ENCODE data around the gene USP49.

DNA sequence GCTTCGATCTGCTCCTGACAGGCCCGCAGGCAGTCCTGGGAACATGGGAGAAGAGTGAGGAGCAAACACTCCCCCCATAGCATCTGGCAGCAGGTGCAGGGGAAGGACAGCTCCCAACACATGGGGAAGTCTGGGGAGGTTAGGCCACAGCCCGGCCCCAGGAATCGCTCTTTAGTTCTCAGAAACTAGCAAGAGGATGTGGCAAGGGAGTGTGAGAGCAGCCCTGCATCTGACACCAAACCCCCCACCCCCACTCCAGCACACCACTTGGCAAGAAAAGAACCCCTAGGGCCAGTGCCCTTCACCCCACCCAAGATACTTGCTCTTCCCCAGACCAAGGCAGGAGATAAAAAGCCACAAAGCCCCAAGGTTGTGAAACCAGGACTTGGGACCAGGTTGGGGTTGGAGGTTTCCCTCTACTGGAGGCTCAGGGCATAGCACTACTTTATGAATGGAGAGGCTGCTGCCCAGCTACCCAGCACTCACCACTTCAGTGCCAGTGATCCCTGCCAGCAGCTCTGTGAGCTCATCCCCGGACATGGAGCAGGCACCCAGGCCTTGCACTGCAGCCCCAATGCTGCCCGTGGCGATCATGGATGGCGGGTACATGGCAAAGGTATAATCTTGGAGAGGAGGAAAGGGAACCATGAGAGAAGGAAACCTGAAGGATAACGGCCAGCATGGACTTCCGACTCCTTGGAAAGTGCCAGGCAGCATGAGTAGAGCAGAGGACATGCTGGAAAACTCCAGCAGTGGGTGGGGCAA lies 41.1 kb upstream of the USP49 start:
- TF ChIP-seq, protein P1, sequence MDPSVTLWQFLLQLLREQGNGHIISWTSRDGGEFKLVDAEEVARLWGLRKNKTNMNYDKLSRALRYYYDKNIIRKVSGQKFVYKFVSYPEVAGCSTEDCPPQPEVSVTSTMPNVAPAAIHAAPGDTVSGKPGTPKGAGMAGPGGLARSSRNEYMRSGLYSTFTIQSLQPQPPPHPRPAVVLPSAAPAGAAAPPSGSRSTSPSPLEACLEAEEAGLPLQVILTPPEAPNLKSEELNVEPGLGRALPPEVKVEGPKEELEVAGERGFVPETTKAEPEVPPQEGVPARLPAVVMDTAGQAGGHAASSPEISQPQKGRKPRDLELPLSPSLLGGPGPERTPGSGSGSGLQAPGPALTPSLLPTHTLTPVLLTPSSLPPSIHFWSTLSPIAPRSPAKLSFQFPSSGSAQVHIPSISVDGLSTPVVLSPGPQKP (IDR thresholded peaks at IDR 0.05; ENCODE audit: low read depth, low read length) = no peak
- TF ChIP-seq FOXK2 (IDR thresholded peaks at IDR 0.05) = no peak
- no peak for TF ChIP-seq CBX3 (IDR thresholded peaks at IDR 0.05; ENCODE audit: borderline replicate concordance, low read depth)
- TF ChIP-seq, protein P2, sequence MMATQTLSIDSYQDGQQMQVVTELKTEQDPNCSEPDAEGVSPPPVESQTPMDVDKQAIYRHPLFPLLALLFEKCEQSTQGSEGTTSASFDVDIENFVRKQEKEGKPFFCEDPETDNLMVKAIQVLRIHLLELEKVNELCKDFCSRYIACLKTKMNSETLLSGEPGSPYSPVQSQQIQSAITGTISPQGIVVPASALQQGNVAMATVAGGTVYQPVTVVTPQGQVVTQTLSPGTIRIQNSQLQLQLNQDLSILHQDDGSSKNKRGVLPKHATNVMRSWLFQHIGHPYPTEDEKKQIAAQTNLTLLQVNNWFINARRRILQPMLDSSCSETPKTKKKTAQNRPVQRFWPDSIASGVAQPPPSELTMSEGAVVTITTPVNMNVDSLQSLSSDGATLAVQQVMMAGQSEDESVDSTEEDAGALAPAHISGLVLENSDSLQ (IDR thresholded peaks at IDR 0.05) = no peak
- no peak for TF ChIP-seq SUZ12 (IDR thresholded peaks at IDR 0.05; ENCODE audit: unreplicated experiment)
- no peak for TF ChIP-seq SIN3A (IDR thresholded peaks at IDR 0.05; ENCODE audit: low read depth, low read length)
- peak; percentile 51; the same call in 1 of the 2 replicates for TF ChIP-seq YY1 (IDR thresholded peaks at IDR 0.05; ENCODE audit: low read depth, low read length)
- no peak for TF ChIP-seq POLR2AphosphoS5 (IDR thresholded peaks at IDR 0.05; ENCODE audit: low read length)
- TF ChIP-seq, protein P3, sequence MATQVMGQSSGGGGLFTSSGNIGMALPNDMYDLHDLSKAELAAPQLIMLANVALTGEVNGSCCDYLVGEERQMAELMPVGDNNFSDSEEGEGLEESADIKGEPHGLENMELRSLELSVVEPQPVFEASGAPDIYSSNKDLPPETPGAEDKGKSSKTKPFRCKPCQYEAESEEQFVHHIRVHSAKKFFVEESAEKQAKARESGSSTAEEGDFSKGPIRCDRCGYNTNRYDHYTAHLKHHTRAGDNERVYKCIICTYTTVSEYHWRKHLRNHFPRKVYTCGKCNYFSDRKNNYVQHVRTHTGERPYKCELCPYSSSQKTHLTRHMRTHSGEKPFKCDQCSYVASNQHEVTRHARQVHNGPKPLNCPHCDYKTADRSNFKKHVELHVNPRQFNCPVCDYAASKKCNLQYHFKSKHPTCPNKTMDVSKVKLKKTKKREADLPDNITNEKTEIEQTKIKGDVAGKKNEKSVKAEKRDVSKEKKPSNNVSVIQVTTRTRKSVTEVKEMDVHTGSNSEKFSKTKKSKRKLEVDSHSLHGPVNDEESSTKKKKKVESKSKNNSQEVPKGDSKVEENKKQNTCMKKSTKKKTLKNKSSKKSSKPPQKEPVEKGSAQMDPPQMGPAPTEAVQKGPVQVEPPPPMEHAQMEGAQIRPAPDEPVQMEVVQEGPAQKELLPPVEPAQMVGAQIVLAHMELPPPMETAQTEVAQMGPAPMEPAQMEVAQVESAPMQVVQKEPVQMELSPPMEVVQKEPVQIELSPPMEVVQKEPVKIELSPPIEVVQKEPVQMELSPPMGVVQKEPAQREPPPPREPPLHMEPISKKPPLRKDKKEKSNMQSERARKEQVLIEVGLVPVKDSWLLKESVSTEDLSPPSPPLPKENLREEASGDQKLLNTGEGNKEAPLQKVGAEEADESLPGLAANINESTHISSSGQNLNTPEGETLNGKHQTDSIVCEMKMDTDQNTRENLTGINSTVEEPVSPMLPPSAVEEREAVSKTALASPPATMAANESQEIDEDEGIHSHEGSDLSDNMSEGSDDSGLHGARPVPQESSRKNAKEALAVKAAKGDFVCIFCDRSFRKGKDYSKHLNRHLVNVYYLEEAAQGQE (IDR thresholded peaks at IDR 0.05; ENCODE audit: low read depth, low read length) = no peak
- TF ChIP-seq, protein P4, sequence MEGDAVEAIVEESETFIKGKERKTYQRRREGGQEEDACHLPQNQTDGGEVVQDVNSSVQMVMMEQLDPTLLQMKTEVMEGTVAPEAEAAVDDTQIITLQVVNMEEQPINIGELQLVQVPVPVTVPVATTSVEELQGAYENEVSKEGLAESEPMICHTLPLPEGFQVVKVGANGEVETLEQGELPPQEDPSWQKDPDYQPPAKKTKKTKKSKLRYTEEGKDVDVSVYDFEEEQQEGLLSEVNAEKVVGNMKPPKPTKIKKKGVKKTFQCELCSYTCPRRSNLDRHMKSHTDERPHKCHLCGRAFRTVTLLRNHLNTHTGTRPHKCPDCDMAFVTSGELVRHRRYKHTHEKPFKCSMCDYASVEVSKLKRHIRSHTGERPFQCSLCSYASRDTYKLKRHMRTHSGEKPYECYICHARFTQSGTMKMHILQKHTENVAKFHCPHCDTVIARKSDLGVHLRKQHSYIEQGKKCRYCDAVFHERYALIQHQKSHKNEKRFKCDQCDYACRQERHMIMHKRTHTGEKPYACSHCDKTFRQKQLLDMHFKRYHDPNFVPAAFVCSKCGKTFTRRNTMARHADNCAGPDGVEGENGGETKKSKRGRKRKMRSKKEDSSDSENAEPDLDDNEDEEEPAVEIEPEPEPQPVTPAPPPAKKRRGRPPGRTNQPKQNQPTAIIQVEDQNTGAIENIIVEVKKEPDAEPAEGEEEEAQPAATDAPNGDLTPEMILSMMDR (IDR thresholded peaks at IDR 0.05 in 2 of 3, conservative IDR thresholded peaks at IDR 0.05 in 1 of 3; ENCODE audit: control insufficient read depth in 2 of 3, extremely low read depth in 1 of 3, insufficient read depth in 1 of 3, low read depth in 3 of 3, low read length in 3 of 3) = peak; percentile 84 to 94 (median 91)
- TF ChIP-seq MYC (IDR thresholded peaks at IDR 0.05; ENCODE audit: insufficient read depth, insufficient read length, insufficient replicate concordance, low read length, severe bottlenecking) = no peak

Measured in GM12878 (cell line).